Coronary artery (tissue), 2 donors: ENCODE data around the gene OR6N2.

Experiments used
- DNase-seq: peaks from one replicate; pipeline ENCODE4 v3.0.0-alpha.2; 2017; ENCODE audit warnings: low spot score
- H3K27ac ChIP-seq, 2 donors: fragments of 200-600 bp; sonication (generic); one replicate each; pipeline ENCODE4 v1.5.1; 2016 to 2019
- H3K4me3 ChIP-seq: fragments of 200-600 bp; sonication (generic); 2 replicates; pipeline ENCODE4 v1.5.1; 2016; ENCODE audit warnings: mild to moderate bottlenecking, moderate library complexity
- TF ChIP-seq, protein P1 (sequence below): fragments of 200-600 bp; sonication (generic); IDR thresholded peaks from one replicate; pipeline ENCODE4 v1.5.1; 2019; ENCODE audit warnings: antibody characterized with exemption

Gene OR6N2, protein sequence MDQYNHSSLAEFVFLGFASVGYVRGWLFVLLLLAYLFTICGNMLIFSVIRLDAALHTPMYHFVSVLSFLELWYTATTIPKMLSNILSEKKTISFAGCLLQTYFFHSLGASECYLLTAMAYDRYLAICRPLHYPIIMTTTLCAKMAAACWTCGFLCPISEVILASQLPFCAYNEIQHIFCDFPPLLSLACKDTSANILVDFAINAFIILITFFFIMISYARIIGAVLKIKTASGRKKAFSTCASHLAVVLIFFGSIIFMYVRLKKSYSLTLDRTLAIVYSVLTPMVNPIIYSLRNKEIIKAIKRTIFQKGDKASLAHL

DNA sequence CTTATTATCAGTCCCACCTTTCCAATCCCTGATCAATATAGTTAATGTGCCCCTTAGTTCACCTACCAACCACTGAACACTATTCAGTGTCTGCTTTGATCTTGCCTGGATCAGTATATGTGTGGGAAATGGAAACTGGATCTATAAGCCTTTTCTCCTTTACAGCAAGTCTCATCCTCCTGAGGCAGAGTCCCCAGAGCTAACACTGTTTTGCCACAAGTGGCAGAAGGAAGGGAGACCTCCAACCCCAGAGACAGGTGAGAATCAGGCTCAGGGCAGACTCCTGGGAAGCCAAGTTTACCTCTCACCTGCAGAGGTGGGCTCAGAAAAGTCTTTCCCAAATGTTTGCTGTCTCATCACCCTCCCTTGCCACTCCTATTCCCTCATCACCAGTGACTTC, at the start of gene OR6N2:
Gene OR6N2, minus strand, starts transcription at position 101 of the 400 bp plus-strand sequence. CDS start 3,569 bp downstream, outside the sequence.
- TF ChIP-seq, protein P1, sequence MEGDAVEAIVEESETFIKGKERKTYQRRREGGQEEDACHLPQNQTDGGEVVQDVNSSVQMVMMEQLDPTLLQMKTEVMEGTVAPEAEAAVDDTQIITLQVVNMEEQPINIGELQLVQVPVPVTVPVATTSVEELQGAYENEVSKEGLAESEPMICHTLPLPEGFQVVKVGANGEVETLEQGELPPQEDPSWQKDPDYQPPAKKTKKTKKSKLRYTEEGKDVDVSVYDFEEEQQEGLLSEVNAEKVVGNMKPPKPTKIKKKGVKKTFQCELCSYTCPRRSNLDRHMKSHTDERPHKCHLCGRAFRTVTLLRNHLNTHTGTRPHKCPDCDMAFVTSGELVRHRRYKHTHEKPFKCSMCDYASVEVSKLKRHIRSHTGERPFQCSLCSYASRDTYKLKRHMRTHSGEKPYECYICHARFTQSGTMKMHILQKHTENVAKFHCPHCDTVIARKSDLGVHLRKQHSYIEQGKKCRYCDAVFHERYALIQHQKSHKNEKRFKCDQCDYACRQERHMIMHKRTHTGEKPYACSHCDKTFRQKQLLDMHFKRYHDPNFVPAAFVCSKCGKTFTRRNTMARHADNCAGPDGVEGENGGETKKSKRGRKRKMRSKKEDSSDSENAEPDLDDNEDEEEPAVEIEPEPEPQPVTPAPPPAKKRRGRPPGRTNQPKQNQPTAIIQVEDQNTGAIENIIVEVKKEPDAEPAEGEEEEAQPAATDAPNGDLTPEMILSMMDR = no peak
- no peak within 1 kb of the TSS for H3K27ac ChIP-seq
- H3K4me3 ChIP-seq = no peak within 1 kb of the TSS
- no peak for DNase-seq

DNA sequence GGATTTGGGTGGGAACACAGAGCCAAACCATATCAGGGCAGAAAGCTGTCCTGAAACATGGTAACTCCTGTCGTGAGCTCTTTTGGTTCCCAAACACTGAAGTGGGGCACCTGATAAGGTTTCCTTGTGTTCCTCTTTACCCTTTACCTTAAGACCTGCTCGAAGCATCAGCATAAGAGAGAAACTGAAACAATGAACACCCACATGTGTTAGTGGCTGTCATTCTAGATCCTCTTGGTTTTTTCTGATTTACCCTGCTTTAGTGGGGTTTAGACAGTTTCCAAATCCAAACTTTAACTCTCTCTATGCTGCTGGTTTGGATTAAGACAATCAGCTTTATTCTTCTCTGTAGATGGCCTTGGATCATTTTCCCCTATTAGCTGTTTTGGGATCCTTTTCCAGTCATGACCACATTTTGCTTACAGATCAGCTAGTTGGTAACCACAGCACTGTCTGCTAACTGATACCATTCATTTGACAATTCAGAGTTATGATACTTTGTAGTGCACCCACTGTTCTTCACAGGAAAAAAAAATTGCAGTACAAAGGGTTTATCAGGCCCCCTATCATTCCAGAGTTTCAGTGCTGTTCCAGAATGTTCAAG, 49.2 kb upstream of the OR6N2 start:
- TF ChIP-seq, protein P1 = no peak
- no peak overlapping the region for H3K4me3 ChIP-seq
- DNase-seq = no peak
- no peak overlapping the region for H3K27ac ChIP-seq

DNA sequence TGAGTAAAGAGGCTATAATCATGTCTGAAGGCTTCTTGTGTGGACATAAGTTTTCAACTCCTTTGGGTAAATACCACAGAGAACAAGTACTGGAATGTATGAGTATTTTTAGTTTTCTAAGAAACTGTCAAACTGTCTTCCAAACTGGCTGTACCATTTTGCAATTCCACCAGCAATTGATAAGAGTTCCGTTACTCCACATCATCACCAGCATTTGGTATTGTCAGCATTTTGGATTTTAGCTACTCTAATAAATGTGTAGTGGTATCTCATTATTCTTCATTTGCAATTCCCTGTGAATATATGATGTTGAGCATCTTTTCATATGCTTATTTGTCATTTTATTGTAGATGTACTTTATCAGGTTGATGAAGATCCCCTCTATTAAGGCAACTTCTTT, 40.7 kb upstream of the OR6N2 start:
- no peak for DNase-seq
- no peak overlapping the region for H3K27ac ChIP-seq
- no peak overlapping the region for H3K4me3 ChIP-seq
- TF ChIP-seq, protein P1 = no peak

DNA sequence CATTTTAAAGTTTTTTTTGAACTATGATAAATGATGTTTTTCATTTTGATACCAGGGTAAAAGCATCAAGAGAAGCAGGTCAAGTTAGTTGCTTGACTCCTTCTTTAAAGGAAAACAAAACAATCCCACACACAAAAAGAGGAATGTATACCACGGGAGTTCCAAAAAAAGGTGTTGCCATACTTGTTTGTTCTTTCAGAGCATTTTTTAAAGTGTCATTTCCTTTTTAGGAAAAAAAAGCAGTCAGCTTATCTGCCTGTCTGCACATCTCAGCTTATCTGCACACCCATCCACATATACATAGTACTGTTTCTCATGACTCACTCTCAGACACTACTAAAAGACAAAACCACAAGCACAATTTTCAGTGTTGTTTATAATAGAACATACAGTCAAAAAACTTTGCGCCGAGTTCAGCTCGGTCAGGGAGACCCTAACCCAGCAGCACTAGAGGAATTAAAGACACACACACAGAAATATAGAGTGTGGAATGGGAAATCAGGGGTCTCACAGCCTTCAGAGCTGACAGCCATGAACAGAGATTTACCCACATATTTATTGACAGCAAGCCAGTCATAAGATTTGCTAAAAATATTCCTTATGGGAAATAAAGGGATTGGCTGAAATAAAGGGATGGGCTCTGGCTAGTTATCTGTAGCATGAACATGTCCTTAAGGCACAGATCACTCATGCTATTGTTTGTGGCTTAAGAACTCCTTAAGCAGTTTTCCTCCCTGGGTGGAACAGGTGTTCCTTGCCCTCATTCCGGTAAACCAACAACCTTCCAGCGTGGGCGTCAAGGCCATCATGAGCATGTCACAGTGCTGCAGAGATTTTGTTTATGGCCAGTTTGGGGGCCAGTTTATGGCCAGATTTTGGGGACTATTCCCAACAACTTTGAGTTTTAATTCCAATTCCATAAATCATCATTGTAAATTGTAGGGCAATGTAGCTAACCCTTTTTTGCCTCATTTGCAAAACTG, 38.7 kb upstream of the OR6N2 start:
- DNase-seq = no peak
- H3K27ac ChIP-seq = no peak overlapping the region
- H3K4me3 ChIP-seq = no peak overlapping the region
- TF ChIP-seq, protein P1 = no peak

DNA sequence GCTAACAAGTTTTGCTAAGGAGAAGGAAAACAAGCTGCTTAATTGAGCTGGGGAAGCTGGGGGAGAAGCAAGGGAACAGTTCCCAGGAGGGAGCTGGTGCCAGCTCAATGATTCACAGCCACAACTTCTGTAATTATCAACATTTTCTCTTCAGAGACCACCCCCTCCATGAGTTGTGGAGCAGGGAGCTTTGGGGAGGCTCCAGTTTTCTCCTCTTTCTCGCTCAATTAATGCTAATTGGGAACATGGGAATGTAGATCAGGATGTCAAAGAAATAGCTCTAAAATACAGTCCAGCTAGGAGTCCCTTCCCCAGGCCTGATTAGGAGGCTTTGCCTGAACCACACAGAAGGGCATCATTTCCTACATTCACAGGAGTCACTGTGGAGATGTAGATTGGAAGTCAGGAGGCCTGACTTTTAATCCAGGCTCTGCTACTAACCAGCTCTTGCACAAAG, 38.0 kb upstream of the OR6N2 start:
- TF ChIP-seq, protein P1 = no peak
- peak overlapping the region in 1 of 2 donors; percentile 7 for H3K27ac ChIP-seq
- H3K4me3 ChIP-seq = no peak overlapping the region
- no peak for DNase-seq

DNA sequence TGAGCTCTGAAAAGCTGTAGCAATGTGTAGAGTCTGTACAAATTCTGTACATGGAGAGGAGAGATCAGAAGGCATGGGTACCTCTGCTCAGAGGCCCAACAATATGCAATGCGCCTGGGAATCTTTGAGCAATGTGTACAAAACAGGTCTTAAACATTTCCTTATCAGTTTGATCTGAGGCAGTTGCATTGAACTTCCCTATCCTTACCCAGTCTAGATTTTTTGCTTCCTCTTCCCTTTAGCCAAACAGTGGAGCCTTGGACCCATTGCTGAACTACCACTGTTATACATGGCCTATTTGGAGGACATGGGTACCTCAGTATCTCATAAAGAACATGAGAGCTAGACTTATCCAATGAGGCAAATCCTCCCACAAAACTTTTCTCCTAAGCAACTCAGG, 37.6 kb upstream of the OR6N2 start:
- DNase-seq = no peak
- no peak overlapping the region for H3K4me3 ChIP-seq
- peak overlapping the region in 1 of 2 donors; percentile 7 for H3K27ac ChIP-seq
- TF ChIP-seq, protein P1 = no peak
